ENCODE results near the gene CEBPG. TPM values are rescaled to one million over a fixed set of nuclear protein-coding genes. Genes with fewer than 3 reads are reported as not detected.

CEBPG gene
- total RNA-seq, 1 experiment from 2014 or later: 41.5 TPM

DNA sequence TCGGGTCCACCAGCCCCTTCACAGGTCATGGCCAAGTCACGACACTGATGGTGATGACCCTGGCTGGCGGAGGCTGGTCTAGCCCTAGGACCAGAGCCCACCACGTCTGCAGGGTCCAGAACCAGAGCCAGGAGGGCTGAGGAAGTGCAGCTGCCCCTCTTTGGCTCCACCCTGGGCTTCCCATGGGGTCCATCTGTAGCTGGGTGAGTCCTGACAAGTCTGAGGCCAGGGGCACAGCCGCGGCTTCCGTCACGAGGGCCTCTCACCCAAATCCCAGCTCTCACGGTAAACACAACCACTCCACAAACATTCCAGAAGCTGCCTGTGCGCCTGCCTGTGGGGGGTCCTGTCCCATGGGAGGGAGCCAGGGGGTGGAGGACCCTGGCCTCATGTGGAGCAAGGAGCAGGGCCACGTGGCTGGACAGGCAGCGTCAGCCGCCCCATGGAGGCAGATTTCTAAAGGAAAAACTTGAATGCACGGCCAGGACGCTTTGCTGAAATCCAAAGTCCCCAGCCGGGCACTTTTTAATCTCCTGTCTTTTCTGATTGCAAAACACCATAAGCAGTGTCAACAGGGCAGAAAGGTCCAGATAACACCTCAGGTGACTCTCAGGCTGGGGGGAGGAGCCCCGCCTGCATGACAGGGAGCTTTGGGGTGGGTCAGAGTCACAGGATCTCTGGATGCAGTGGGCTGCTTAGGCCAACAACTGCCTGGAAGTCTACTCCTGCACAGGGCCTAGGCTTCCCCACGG is 29.9 kb downstream of the CEBPG start:
- Histone ChIP-seq H3K4me3 (ENCODE audit: low read depth in 2 of 2, low read length in 2 of 2) (no peak overlapping the region), H3K27me3 (ENCODE audit: control insufficient read depth, insufficient read depth, low read length) (no peaks in the 10 kb centered on the region), H3K4me1 (ENCODE audit: control insufficient read depth, insufficient read depth, low read length) (no peaks in the 10 kb centered on the region), H3K27ac (ENCODE audit: low read length) (no peak overlapping the region), H3K9me3 (ENCODE audit: control insufficient read depth, insufficient read depth, low read depth, low read length) (no peaks in the 10 kb centered on the region), H3K36me3 (ENCODE audit: control insufficient read depth, insufficient read depth, low read length) (no peaks in the 10 kb centered on the region)
- CTCF ChIA-PET: interaction anchor here (0.5 to 0.6 kb wide), 2 partner anchors 130 to 162 kb away, joined by 4 read pairs; no protein-coding TSS in a partner anchor
- BruUV-seq (replicated peaks): no TSS peak
- in situ Hi-C loops (cut with HindIII; ENCODE audit: low pct_unique_long_range_greater_than_20kb, low sequenced_read_pairs) (no loop called here), intact Hi-C loops (cut with micrococcal nuclease; ENCODE audit: unreplicated experiment) (no loop called here)
- POLR2A ChIA-PET: no interaction called here
- DNase-seq (ENCODE audit: low read depth, low spot score) (no peak), ATAC-seq (no peak)
- TF ChIP-seq SIN3A (IDR thresholded peaks at IDR 0.05; ENCODE audit: borderline replicate concordance, insufficient read depth, low read depth, low read length): no peak
- no peak for TF ChIP-seq CTCF (IDR thresholded peaks at IDR 0.05)
- no peak for TF ChIP-seq POLR2AphosphoS5 (IDR thresholded peaks at IDR 0.05; ENCODE audit: low read depth, low read length)
- TF ChIP-seq REST (IDR thresholded peaks at IDR 0.05; ENCODE audit: insufficient read depth in 1 of 2, low read depth in 2 of 2, low read length in 1 of 2): no peak
- no peak for TF ChIP-seq TCF7L2 (IDR thresholded peaks at IDR 0.05; ENCODE audit: low read depth, low read length)

DNA sequence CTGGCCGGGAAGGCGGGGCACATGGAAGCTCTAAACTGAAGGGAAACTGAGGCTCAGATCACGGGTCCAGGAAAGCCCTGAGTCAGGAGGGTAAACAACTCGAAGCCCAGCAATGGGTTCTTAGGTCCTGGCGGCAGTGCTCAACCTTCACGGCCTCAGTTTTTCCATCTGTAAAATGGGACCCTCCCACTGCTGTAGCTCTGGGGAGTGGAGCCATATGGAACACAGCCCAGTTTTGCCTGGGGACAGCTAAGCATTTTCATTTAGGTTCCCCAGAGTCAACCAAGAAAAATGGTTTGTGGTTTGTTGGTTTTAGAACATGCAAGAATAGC is 30.4 kb downstream of the CEBPG start:
- Histone ChIP-seq H3K27me3 (ENCODE audit: control insufficient read depth, insufficient read depth, low read length) (no peaks in the 10 kb centered on the region), H3K36me3 (ENCODE audit: control insufficient read depth, insufficient read depth, low read length) (no peaks in the 10 kb centered on the region), H3K4me1 (ENCODE audit: control insufficient read depth, insufficient read depth, low read length) (no peaks in the 10 kb centered on the region), H3K4me3 (ENCODE audit: low read depth in 2 of 2, low read length in 2 of 2) (no peak overlapping the region), H3K9me3 (ENCODE audit: control insufficient read depth, insufficient read depth, low read depth, low read length) (no peaks in the 10 kb centered on the region), H3K27ac (ENCODE audit: low read length) (no peak overlapping the region)
- POLR2A ChIA-PET: no interaction called here
- DNase-seq (ENCODE audit: low read depth, low spot score) (no peak), ATAC-seq (no peak)
- BruUV-seq (replicated peaks): no TSS peak
- intact Hi-C loops (cut with micrococcal nuclease; ENCODE audit: unreplicated experiment) (no loop called here), in situ Hi-C loops (cut with HindIII; ENCODE audit: low pct_unique_long_range_greater_than_20kb, low sequenced_read_pairs) (no loop called here)
- TF ChIP-seq CTCF (IDR thresholded peaks at IDR 0.05) (no peak), SIN3A (IDR thresholded peaks at IDR 0.05; ENCODE audit: borderline replicate concordance, insufficient read depth, low read depth, low read length) (no peak), POLR2AphosphoS5 (IDR thresholded peaks at IDR 0.05; ENCODE audit: low read depth, low read length) (no peak), REST (IDR thresholded peaks at IDR 0.05; ENCODE audit: insufficient read depth in 1 of 2, low read depth in 2 of 2, low read length in 1 of 2) (no peak), TCF7L2 (IDR thresholded peaks at IDR 0.05; ENCODE audit: low read depth, low read length) (no peak)
- CTCF ChIA-PET: interaction anchor here (0.6 kb wide), 1 partner anchor 129 kb away, joined by 4 read pairs; no protein-coding TSS in a partner anchor

Measured in Panc1 (cell line).